CD14-positive monocyte (primary cell): ENCODE measurements around the gene AKAP12. TPM values are rescaled to one million over a fixed set of nuclear protein-coding genes. Genes with fewer than 3 reads are reported as not detected.

Source experiments
- DNase-seq, 3 donors: peaks; one replicate each; pipeline ENCODE4 v3.0.0-alpha.2; 2011 to 2022
- H2AFZ ChIP-seq: 2 replicates; pipeline ENCODE4 v1.6.0; 2012; ENCODE audit warnings: mild to moderate bottlenecking, low read depth, low read length, inconsistent platforms; ENCODE audit not compliant: insufficient read depth, poor library complexity, severe bottlenecking
- H3K27ac ChIP-seq, 2 donors: 1 replicate in 1 of 2; 2 replicates in 1 of 2; pipeline ENCODE4 v1.5.1; 2012 to 2013; ENCODE audit warnings: low read length in 2 of 2, control low read depth in 1 of 2, inconsistent platforms in 1 of 2, low read depth in 1 of 2, mild to moderate bottlenecking in 1 of 2
- H3K27me3 ChIP-seq, 2 donors: one replicate each; pipeline versions ENCODE4 v1.6.0 to v1.6.1; 2011 to 2013; ENCODE audit warnings: low read length in 2 of 2; ENCODE audit not compliant: control insufficient read depth in 2 of 2, insufficient read depth in 2 of 2
- H3K36me3 ChIP-seq, 2 donors: replicated peaks in 1 of 2; 1 replicate in 1 of 2; 2 replicates in 1 of 2; pipeline versions ENCODE4 v1.5.1 to v1.6.1; 2012 to 2013; ENCODE audit warnings: low read length in 2 of 2, control low read depth in 1 of 2, inconsistent platforms in 1 of 2, mild to moderate bottlenecking in 1 of 2; ENCODE audit not compliant: insufficient read depth in 2 of 2, control insufficient read depth in 1 of 2
- H3K4me1 ChIP-seq, 2 donors: 1 replicate in 1 of 2; 2 replicates in 1 of 2; pipeline versions ENCODE4 v1.5.1 to v1.6.1; 2012 to 2013; ENCODE audit warnings: low read length in 2 of 2, control low read depth in 1 of 2, inconsistent platforms in 1 of 2, mild to moderate bottlenecking in 1 of 2, moderate library complexity in 1 of 2; ENCODE audit not compliant: insufficient read depth in 2 of 2, control insufficient read depth in 1 of 2
- H3K4me2 ChIP-seq: replicated peaks from 2 replicates; pipeline ENCODE3; 2012; ENCODE audit warnings: low read length, moderate library complexity, mild to moderate bottlenecking; ENCODE audit not compliant: poor library complexity, severe bottlenecking; ENCODE audit errors: extremely low read depth
- H3K4me3 ChIP-seq, 3 experiments: fragments of 200-600 bp in 1 of 3; sonication (generic) in 1 of 3; replicated peaks in 1 of 3; 1 replicate in 2 of 3; 2 replicates in 1 of 3; pipeline ENCODE4 v1.5.1; 2011 to 2013; ENCODE audit warnings: low read length in 3 of 3, mild to moderate bottlenecking in 3 of 3, control low read depth in 2 of 3, low read depth in 2 of 3, inconsistent platforms in 1 of 3, moderate library complexity in 1 of 3
- H3K79me2 ChIP-seq: 2 replicates; pipeline ENCODE4 v1.6.0; 2012; ENCODE audit warnings: mild to moderate bottlenecking, control low read depth, inconsistent platforms, low read length, moderate library complexity; ENCODE audit not compliant: insufficient read depth
- H3K9ac ChIP-seq: 2 replicates; pipeline ENCODE4 v1.6.0; 2017; ENCODE audit warnings: low read length, mild to moderate bottlenecking; ENCODE audit not compliant: insufficient read depth, poor library complexity, severe bottlenecking
- H3K9me3 ChIP-seq, 2 donors: replicated peaks in 1 of 2; 1 replicate in 1 of 2; 2 replicates in 1 of 2; pipeline versions ENCODE4 v1.5.1 to v1.6.1; 2012 to 2013; ENCODE audit warnings: low read length in 2 of 2, control low read depth in 1 of 2; ENCODE audit not compliant: control insufficient read depth in 1 of 2, insufficient read depth in 1 of 2
- H4K20me1 ChIP-seq: 2 replicates; pipeline ENCODE4 v1.6.0; 2012; ENCODE audit warnings: mild to moderate bottlenecking, low read length, control low read depth, moderate library complexity; ENCODE audit not compliant: insufficient read depth
- H3K27ac Mint-ChIP-seq, 7 donors: one replicate each; pipeline ENCODE4 v1.8.0; 2020; ENCODE audit warnings: mild to moderate bottlenecking in 7 of 7, mixed read lengths in 7 of 7, moderate library complexity in 6 of 7, inconsistent platforms in 2 of 7
- H3K27me3 Mint-ChIP-seq, 3 donors: one replicate each; pipeline ENCODE4 v1.8.0; 2021 to 2022; ENCODE audit warnings: low read depth in 3 of 3, mild to moderate bottlenecking in 3 of 3, mixed read lengths in 3 of 3, moderate library complexity in 3 of 3, inconsistent platforms in 1 of 3
- H3K36me3 Mint-ChIP-seq, 2 donors: one replicate each; pipeline ENCODE4 v1.8.0; 2020; ENCODE audit warnings: mixed read lengths in 2 of 2, inconsistent platforms in 1 of 2, mild to moderate bottlenecking in 1 of 2
- H3K4me1 Mint-ChIP-seq: one replicate; pipeline ENCODE4 v1.8.0; 2020; ENCODE audit warnings: mild to moderate bottlenecking, mixed read lengths
- H3K4me3 Mint-ChIP-seq, 2 donors: one replicate each; pipeline ENCODE4 v1.8.0; 2020; ENCODE audit warnings: mild to moderate bottlenecking in 2 of 2, mixed read lengths in 2 of 2, moderate library complexity in 1 of 2
- H3K9me3 Mint-ChIP-seq, 7 donors: one replicate each; pipeline ENCODE4 v1.8.0; 2020 to 2022; ENCODE audit warnings: mixed read lengths in 7 of 7, mild to moderate bottlenecking in 6 of 7, moderate library complexity in 6 of 7, inconsistent platforms in 2 of 7
- CTCF ChIP-seq: fragments of 200-600 bp; IDR thresholded peaks from one replicate; pipeline ENCODE4 v1.8.0; 2022; ENCODE audit warnings: antibody characterized with exemption, mild to moderate bottlenecking
- WGBS: methylation state at CpG from one replicate; pipeline ENCODE4 v1.1.5; 2013; ENCODE audit warnings: missing lambda C conversion rate; ENCODE audit not compliant: insufficient coverage; 5-methylcytosine and 5-hydroxymethylcytosine counted together
- intact Hi-C, 2 donors: fragments of 100-400 bp; cut with micrococcal nuclease; formaldehyde crosslinking; loops; one replicate each; pipeline versions ENCODE4 v1.15.0 to v1.15.1; 2023
- polyA plus RNA-seq, 3 donors: library from polyadenylated mRNA; depleted of rRNA in 1 of 3; unstranded in 2 of 3; stranded (reverse) in 1 of 3; fragments of 300-500 nt in 2 of 3; fragments of >200 nt in 1 of 3; fragmentation: Illumina TruSeq in 2 of 3; gene quantifications; 1 replicate in 2 of 3; 2 replicates in 1 of 3; pipeline ENCODE4 v1.2.3, GENCODE V29; 2012 to 2021

Gene AKAP12
- polyA plus RNA-seq, 3 donors: 0.01 TPM; not detected in 2

GRCh38 chr6:151225919-151226318 is 13.8 kb upstream of the AKAP12 start:
- H3K27me3 Mint-ChIP-seq: peaks cover 0 to 5% (median 3%) of the 10 kb centered on the region in 3 donors
- no peaks in the 10 kb centered on the region for H3K36me3 Mint-ChIP-seq
- intact Hi-C loops: no loop called here

GRCh38 chr6:151228788-151229400 is 10.9 kb upstream of the AKAP12 start:
- H3K4me1 ChIP-seq: no peaks in the 10 kb centered on the region
- H4K20me1 ChIP-seq: no peaks in the 10 kb centered on the region
- WGBS: no CpG with 5 or more reads among the region's 3 CpGs
- Mint-ChIP-seq H3K27ac (no peak overlapping the region), H3K27me3 (peaks cover 0 to 5% (median 5%) of the 10 kb centered on the region in 3 donors), H3K36me3 (no peaks in the 10 kb centered on the region), H3K9me3 (peaks cover 0 to 6% (median 0%) of the 10 kb centered on the region in 7 donors), H3K4me1 (no peaks in the 10 kb centered on the region), H3K4me3 (no peak overlapping the region)
- no peaks in the 10 kb centered on the region for H3K9me3 ChIP-seq
- no peak overlapping the region for H3K4me2 ChIP-seq
- no peaks in the 10 kb centered on the region for H3K36me3 ChIP-seq
- no peaks in the 10 kb centered on the region for H3K27me3 ChIP-seq
- DNase-seq: no peak
- no peaks in the 10 kb centered on the region for H3K79me2 ChIP-seq
- H3K27ac ChIP-seq: no peak overlapping the region
- H3K9ac ChIP-seq: no peak overlapping the region
- intact Hi-C loops: no loop called here
- no peak for TF ChIP-seq CTCF
- no peak overlapping the region for H2AFZ ChIP-seq
- no peak overlapping the region for H3K4me3 ChIP-seq

More at GRCh38 chr6:151225919-151226318, 13.8 kb upstream of the AKAP12 start:
- Histone ChIP-seq H3K9ac (no peak overlapping the region), H3K4me2 (no peak overlapping the region), H3K36me3 (no peaks in the 10 kb centered on the region), H3K79me2 (no peaks in the 10 kb centered on the region), H3K27ac (no peak overlapping the region), H3K27me3 (no peaks in the 10 kb centered on the region), H3K4me1 (no peaks in the 10 kb centered on the region), H3K9me3 (no peaks in the 10 kb centered on the region), H2AFZ (no peak overlapping the region), H4K20me1 (no peaks in the 10 kb centered on the region), H3K4me3 (no peak overlapping the region)
- WGBS: 93% methylated on average over 5 of the region's 11 CpGs
- Mint-ChIP-seq H3K27ac (no peak overlapping the region), H3K4me3 (no peak overlapping the region), H3K9me3 (peaks cover 0 to 6% (median 0%) of the 10 kb centered on the region in 7 donors), H3K4me1 (no peaks in the 10 kb centered on the region)
- no peak for DNase-seq
- no peak for TF ChIP-seq CTCF
